Activated T-helper 2 cell treated with anti-CD3 and anti-CD28 coated beads, Interferon-gamma antibody, Interleukin-2, Interleukin-4, amounts not matched to agents 10 μg/mL and 5 μg/mL and 100 μg/mL, durations not matched to agents 14 hours and 24 hours and 36 hours (primary cell): Measurements from ENCODE around the gene USP44. TPM values are rescaled to one million over a fixed set of nuclear protein-coding genes. Genes with fewer than 3 reads are reported as not detected.
A peak's percentile ranks its signal among the peaks of the same experiment; 100 is the strongest.
"Not testable (repeated sequence)": the region's sequence is repeated elsewhere in the genome, so short reads cannot be mapped to it uniquely, and the experiment has no call there.

Experiments
- DNase-seq: peaks from one replicate; pipeline ENCODE4 v3.0.0; 2021; ENCODE audit warnings: low spot score
- H3K27ac Mint-ChIP-seq: one replicate; pipeline ENCODE4 v1.8.0; 2021; ENCODE audit warnings: mixed read lengths
- H3K27me3 Mint-ChIP-seq: one replicate; pipeline ENCODE4 v1.8.0; 2021; ENCODE audit warnings: low read depth, mixed read lengths
- H3K36me3 Mint-ChIP-seq: one replicate; pipeline ENCODE4 v1.8.0; 2021; ENCODE audit warnings: low read depth, mixed read lengths
- H3K4me1 Mint-ChIP-seq: one replicate; pipeline ENCODE4 v1.8.0; 2021; ENCODE audit warnings: low read depth, mixed read lengths
- H3K4me3 Mint-ChIP-seq: one replicate; pipeline ENCODE4 v1.8.0; 2021; ENCODE audit warnings: low read depth, mild to moderate bottlenecking, moderate library complexity, mixed read lengths
- H3K9me3 Mint-ChIP-seq: one replicate; pipeline ENCODE4 v1.8.0; 2021; ENCODE audit warnings: mixed read lengths
- intact Hi-C: fragments of 100-400 bp; cut with micrococcal nuclease; formaldehyde crosslinking; loops from one replicate; pipeline ENCODE4 v1.15.1; 2023
- total RNA-seq: library from RNA; stranded (reverse); gene quantifications from 2 replicates; pipeline ENCODE4 v1.2.3, GENCODE V29; 2022

The USP44 gene
- total RNA-seq, 1 donor from 2014 or later, result 5.7 TPM

- peaks cover 8% of the 10 kb centered on the region for H3K4me1 Mint-ChIP-seq
- H3K4me3 Mint-ChIP-seq, result no peak overlapping the region
- intact Hi-C loops, result no loop called here
- H3K27me3 Mint-ChIP-seq, result no peaks in the 10 kb centered on the region
- H3K27ac Mint-ChIP-seq, result no peak overlapping the region
- peaks cover 72% of the 10 kb centered on the region for H3K36me3 Mint-ChIP-seq
- DNase-seq, result no peak
- no peaks in the 10 kb centered on the region for H3K9me3 Mint-ChIP-seq
Observed at GRCh38 chr12:95495433-95495832, 55.8 kb downstream of the USP44 start.

- Mint-ChIP-seq H3K4me1 (peaks cover 6% of the 10 kb centered on the region), H3K9me3 (no peaks in the 10 kb centered on the region), H3K36me3 (peaks cover 69% of the 10 kb centered on the region), H3K27ac (no peak overlapping the region), H3K4me3 (no peak overlapping the region), H3K27me3 (no peaks in the 10 kb centered on the region)
- no peak for DNase-seq
- intact Hi-C loops, result no loop called here
Observed at GRCh38 chr12:95494888-95495287, 56.4 kb downstream of the USP44 start.

DNA sequence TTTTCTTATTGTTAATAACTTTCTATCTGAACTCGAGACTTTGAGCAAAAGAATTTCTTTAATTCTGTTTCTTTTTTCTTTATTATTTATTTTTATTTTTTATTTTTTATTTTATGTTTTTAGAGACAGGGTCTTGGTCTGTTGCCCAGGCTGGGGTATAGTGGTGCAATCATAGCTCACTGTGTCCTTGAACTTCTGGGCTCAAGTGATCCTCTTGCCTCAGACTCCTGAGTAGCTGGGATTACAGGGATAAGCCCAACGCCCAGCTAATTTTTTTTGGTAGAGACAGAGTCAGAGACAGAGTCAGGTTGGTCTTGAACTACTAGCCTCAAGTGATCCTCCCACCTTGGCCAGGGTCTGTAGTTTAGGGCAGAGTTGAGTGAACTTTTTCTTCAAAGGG is 58.8 kb downstream of the USP44 start:
- H3K9me3 Mint-ChIP-seq, result no peaks in the 10 kb centered on the region
- no peak overlapping the region for H3K4me3 Mint-ChIP-seq
- intact Hi-C loops, result no loop called here
- DNase-seq, result no peak
- no peaks in the 10 kb centered on the region for H3K27me3 Mint-ChIP-seq
- peaks cover 62% of the 10 kb centered on the region for H3K36me3 Mint-ChIP-seq
- H3K4me1 Mint-ChIP-seq, result peaks cover 6% of the 10 kb centered on the region
- H3K27ac Mint-ChIP-seq, result no peak overlapping the region

DNA sequence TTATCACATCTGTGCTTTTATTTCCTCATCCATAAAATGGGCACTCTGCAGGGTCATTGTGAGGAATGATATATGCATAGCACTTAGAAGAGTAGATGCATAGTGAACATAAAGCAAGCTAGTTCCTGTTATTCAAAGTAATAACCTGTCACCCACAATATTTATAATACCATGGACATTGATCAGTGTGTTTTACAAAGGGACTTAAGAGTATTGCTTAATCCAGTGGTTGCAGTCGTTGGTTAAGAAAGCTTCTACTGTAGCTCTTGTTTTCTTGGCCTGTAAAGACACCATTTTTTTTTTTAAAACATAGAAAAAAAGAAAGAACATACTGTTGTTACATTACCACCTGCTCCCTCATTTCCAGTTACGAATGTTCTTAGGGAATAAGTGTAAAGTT is 64.3 kb downstream of the USP44 start:
- DNase-seq, result no peak
- Mint-ChIP-seq H3K27ac (no peak overlapping the region), H3K36me3 (peaks cover 66% of the 10 kb centered on the region), H3K27me3 (no peaks in the 10 kb centered on the region), H3K4me3 (no peak overlapping the region), H3K9me3 (no peaks in the 10 kb centered on the region), H3K4me1 (peaks cover 6% of the 10 kb centered on the region)
- intact Hi-C loops, result no loop called here

GRCh38 chr12:95484524-95484923 is 66.8 kb downstream of the USP44 start:
- H3K27me3 Mint-ChIP-seq, result no peaks in the 10 kb centered on the region
- H3K9me3 Mint-ChIP-seq, result no peaks in the 10 kb centered on the region
- H3K27ac Mint-ChIP-seq, result no peak overlapping the region
- H3K4me1 Mint-ChIP-seq, result peaks cover 19% of the 10 kb centered on the region
- DNase-seq, result no peak
- peaks cover 75% of the 10 kb centered on the region for H3K36me3 Mint-ChIP-seq
- intact Hi-C loops, result no loop called here
- no peak overlapping the region for H3K4me3 Mint-ChIP-seq

GRCh38 chr12:95482564-95482963 is 68.7 kb downstream of the USP44 start:
- H3K9me3 Mint-ChIP-seq, H3K27ac Mint-ChIP-seq, H3K27me3 Mint-ChIP-seq, H3K4me3 Mint-ChIP-seq, DNase-seq, intact Hi-C loops: not testable (repeated sequence)
- Mint-ChIP-seq H3K36me3 (peaks cover 82% of the 10 kb centered on the region), H3K4me1 (peaks cover 29% of the 10 kb centered on the region)

GRCh38 chr12:95481888-95482287 is 69.4 kb downstream of the USP44 start:
- Mint-ChIP-seq H3K4me1 (peaks cover 30% of the 10 kb centered on the region), H3K9me3 (no peaks in the 10 kb centered on the region), H3K27ac (no peak overlapping the region), H3K4me3 (no peak overlapping the region), H3K27me3 (no peaks in the 10 kb centered on the region), H3K36me3 (peaks cover 82% of the 10 kb centered on the region)
- intact Hi-C loops, result no loop called here
- no peak for DNase-seq

DNA sequence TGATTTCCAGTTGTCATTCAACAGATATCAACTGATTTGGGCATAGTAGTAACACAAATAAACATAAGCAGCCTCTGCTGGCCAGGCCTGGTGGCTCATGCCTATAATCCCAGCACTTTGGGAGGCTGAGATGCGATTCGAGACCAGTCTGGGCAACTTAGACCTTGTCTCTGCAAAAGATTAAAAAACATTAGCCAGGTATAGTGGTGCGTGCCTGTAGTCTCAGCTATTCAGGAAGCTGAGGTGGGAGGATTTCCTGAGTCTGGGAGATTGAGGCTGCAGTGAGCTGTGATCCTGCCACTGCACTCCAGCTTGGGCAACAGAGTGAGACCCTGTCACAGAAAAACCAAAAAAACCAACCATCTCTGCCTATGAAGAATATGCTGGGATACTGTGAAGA is 70.2 kb downstream of the USP44 start:
- Mint-ChIP-seq H3K36me3 (peaks cover 82% of the 10 kb centered on the region), H3K4me1 (peaks cover 32% of the 10 kb centered on the region), H3K27me3 (no peaks in the 10 kb centered on the region), H3K4me3 (no peak overlapping the region), H3K9me3 (no peaks in the 10 kb centered on the region), H3K27ac (no peak overlapping the region)
- no peak for DNase-seq
- intact Hi-C loops, result no loop called here

GRCh38 chr12:95480230-95480629 is 71.0 kb downstream of the USP44 start:
- Mint-ChIP-seq H3K9me3 (no peaks in the 10 kb centered on the region), H3K36me3 (peaks cover 84% of the 10 kb centered on the region), H3K4me3 (no peak overlapping the region), H3K27ac (no peak overlapping the region), H3K27me3 (no peaks in the 10 kb centered on the region), H3K4me1 (peaks cover 40% of the 10 kb centered on the region)
- DNase-seq, result no peak
- intact Hi-C loops, result no loop called here

DNA sequence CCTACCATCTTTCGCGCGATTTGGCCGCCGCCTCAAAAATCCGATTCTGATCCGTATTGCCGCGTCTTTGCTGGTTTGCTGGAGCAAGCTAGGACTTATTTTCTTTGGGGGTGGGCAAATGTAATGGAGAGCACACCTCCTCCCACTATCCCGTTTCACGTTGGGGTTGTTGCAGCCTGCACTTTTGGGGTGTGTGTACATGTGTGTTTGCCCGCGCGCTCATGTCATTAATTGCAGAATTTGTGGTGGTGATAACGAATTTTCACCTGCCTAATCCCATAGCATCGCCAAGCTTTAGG is 76.7 kb downstream of the USP44 start:
- H3K9me3 Mint-ChIP-seq, result no peaks in the 10 kb centered on the region
- intact Hi-C loops, result loop anchor here (2.0 to 10.0 kb wide), 4 partner anchors 73 to 1430 kb away; partner anchors contain the start of genes NEDD1 and NR2C1
- H3K4me3 Mint-ChIP-seq, result peak overlapping the region; percentile 100
- peaks cover 53% of the 10 kb centered on the region for H3K36me3 Mint-ChIP-seq
- H3K27ac Mint-ChIP-seq, result peak overlapping the region; percentile 99
- peaks cover 32% of the 10 kb centered on the region for H3K4me1 Mint-ChIP-seq
- DNase-seq, result no peak
- no peaks in the 10 kb centered on the region for H3K27me3 Mint-ChIP-seq

DNA sequence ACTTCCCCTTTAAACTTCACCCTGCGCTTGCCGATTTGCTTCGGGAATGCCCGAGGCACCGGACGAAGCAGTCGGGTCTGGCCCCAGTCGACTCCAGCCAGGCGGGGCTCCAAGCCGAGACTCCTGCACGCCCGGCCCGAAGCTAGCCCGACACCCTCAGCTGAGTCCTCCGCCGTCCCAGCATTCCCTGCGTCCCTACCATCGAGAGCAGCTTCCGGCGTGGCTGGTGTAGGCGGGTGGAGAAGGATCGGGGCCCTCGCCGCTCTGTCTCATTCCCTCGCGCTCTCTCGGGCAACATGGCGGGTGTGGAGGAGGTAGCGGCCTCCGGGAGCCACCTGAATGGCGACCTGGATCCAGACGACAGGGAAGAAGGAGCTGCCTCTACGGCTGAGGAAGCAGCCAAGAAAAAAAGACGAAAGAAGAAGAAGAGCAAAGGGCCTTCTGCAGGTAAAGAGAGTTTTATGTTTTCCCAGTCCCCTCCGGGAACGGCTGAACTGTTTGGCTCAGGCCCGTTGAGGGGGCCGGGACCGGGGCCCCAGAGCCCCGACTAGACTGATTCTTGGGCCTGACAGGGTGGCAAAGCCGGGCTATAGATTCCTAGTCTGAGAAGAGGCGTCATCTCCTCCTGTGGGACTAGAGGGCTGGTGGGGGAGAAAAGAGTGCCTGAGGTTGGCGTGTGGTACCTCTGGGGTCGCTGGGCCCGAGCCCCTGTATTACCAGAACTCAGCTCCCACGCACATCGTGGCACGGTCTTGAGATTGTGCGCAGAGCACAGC is 77.2 kb downstream of the USP44 start, which contains the start of gene METAP2:
METAP2 (plus strand) TSS at position 269 of the 776 bp plus-strand sequence; CDS start at position 297, 28 bp downstream.
- Mint-ChIP-seq H3K27ac (peak within 1 kb of the TSS; percentile 99), H3K36me3 (peaks cover 49% of the 10 kb centered on the region), H3K27me3 (no peaks in the 10 kb centered on the region), H3K9me3 (no peaks in the 10 kb centered on the region), H3K4me1 (peaks cover 29% of the 10 kb centered on the region), H3K4me3 (peak within 1 kb of the TSS; percentile 100)
- intact Hi-C loops, result loop anchor here (1.0 to 10.0 kb wide), 5 partner anchors 73 to 1431 kb away; partner anchors contain the start of genes FGD6, NEDD1, NR2C1 and VEZT
- peak; percentile 87 for DNase-seq

GRCh38 chr12:95473231-95473883 is 77.9 kb downstream of the USP44 start:
- Mint-ChIP-seq H3K27ac (peak overlapping the region; percentile 99), H3K27me3 (no peaks in the 10 kb centered on the region), H3K9me3 (no peaks in the 10 kb centered on the region), H3K36me3 (peaks cover 42% of the 10 kb centered on the region), H3K4me1 (peaks cover 27% of the 10 kb centered on the region), H3K4me3 (peak overlapping the region; percentile 100)
- peak; percentile 12 for DNase-seq
- intact Hi-C loops, result loop anchor here (1.0 to 10.0 kb wide), 3 partner anchors 74 to 1431 kb away; partner anchors contain the start of genes FGD6, NEDD1 and VEZT

DNA sequence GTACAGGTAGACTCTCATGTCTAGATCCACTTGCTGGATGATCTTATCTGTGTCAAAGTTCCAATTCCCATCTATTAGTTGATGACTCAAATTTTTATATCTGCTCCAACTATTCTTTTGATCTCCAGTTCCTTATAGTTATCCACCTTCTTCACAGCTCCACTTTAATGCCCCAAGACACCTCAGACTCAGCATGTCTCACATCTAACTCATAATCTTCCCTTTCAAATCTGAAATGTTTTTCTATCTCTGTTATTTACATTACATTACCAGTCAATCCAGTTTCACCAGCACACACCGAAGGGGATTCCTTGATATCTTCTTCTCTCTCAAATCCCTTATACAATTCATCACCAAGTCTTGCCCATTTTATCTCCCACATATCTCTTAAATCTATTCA is 81.0 kb downstream of the USP44 start:
- no peak overlapping the region for H3K27ac Mint-ChIP-seq
- no peak overlapping the region for H3K4me3 Mint-ChIP-seq
- peaks cover 11% of the 10 kb centered on the region for H3K36me3 Mint-ChIP-seq
- peaks cover 11% of the 10 kb centered on the region for H3K4me1 Mint-ChIP-seq
- H3K9me3 Mint-ChIP-seq, result no peaks in the 10 kb centered on the region
- H3K27me3 Mint-ChIP-seq, result no peaks in the 10 kb centered on the region
- no peak for DNase-seq
- intact Hi-C loops, result loop anchor here (5.0 to 10.0 kb wide), 2 partner anchors 77 to 1435 kb away; partner anchors contain the start of gene NEDD1
